Pancreas (tissue), 10 donors: ENCODE results near the gene AIG1. TPM values are rescaled to one million over a fixed set of nuclear protein-coding genes. Genes with fewer than 3 reads are reported as not detected.
A peak's percentile ranks its signal among the peaks of the same experiment; 100 is the strongest.

Experiments
- ATAC-seq, 4 donors: fragments of 200-7000 bp; cut with Tn5 transposase; one replicate each; pipeline versions ENCODE4 v1.8.0 to v1.9.1; 2020; ENCODE audit warnings: mild to moderate bottlenecking in 4 of 4, moderate library complexity in 4 of 4
- DNase-seq, 6 donors: peaks; one replicate each; pipeline ENCODE4 v3.0.0-alpha.2; 2020
- FAIRE-seq: peaks from 2 replicates; lab custom pipeline; 2012; peaks lifted over from hg19 to GRCh38; lab: Jason Lieb, UNC
- H3K27ac ChIP-seq, 4 donors: fragments of 200-600 bp; sonication (generic); 1 replicate in 3 of 4; 2 replicates in 1 of 4; pipeline versions ENCODE4 v1.5.0 to v1.8.0; 2020
- H3K27me3 ChIP-seq, 4 donors: fragments of 200-600 bp; one replicate each; pipeline ENCODE4 v1.8.0; 2021
- H3K36me3 ChIP-seq, 3 donors: fragments of 200-600 bp; sonication (generic) in 1 of 3; one replicate each; pipeline versions ENCODE4 v1.5.0 to v1.8.0; 2020 to 2021
- H3K4me1 ChIP-seq, 3 donors: fragments of 200-600 bp; one replicate each; pipeline ENCODE4 v1.8.0; 2021
- H3K4me3 ChIP-seq, 4 donors: fragments of 200-600 bp; sonication (generic) in 2 of 4; one replicate each; pipeline versions ENCODE4 v1.5.0 to v1.8.0; 2020 to 2021
- H3K9me3 ChIP-seq, 4 donors: fragments of 200-600 bp; one replicate each; pipeline ENCODE4 v1.8.0; 2021
- CTCF ChIP-seq, 4 donors: fragments of 200-600 bp; sonication (generic) in 3 of 4; IDR thresholded peaks; one replicate each; pipeline versions ENCODE4 v1.5.0 to v1.8.0; 2021; ENCODE audit warnings: antibody characterized with exemption in 4 of 4
- WGBS, 2 donors: extraction: QIAGEN DNeasy Blood & Tissue Kit; methylation state at CpG; one replicate each; pipeline ENCODE4 v1.1.7; 2013; 5-methylcytosine and 5-hydroxymethylcytosine counted together
- intact Hi-C, 3 donors: fragments of 100-400 bp; cut with DNase I; formaldehyde crosslinking; loops; one replicate each; pipeline versions ENCODE4 v1.11.1 to v1.14.2; 2022
- polyA plus RNA-seq, 2 donors: library from polyadenylated mRNA; stranded (reverse); fragments of 200-250 nt; gene quantifications; one replicate each; pipeline ENCODE4 v1.2.3, GENCODE V29; 2013
- total RNA-seq, 6 donors: library from RNA; stranded (reverse); fragmentation: NEBNext Ultra II Directional in 4 of 6; extraction: Animal tissue kit (Norgen Biotek cat#: 25700) in 4 of 6; gene quantifications; one replicate each; pipeline versions ENCODE4 v1.2.1 to v1.2.4, GENCODE V29; 2021 to 2023
- donor health status: healthy with polysubstance abuse.
- donor health status: DM: no; HTN: no; CAD: no; lungs with moderate emphysema.
- donor health status: DM: no; HTN: no; CAD: no.
- donor health status: control.
- donor health status: control.
- donor health status: Bipolar disorder and iron deficiency.
- donor health status: DM: yes; HTN: yes; CAD: no.
- donor health status: DM: no; HTN: no; CAD: no.
- donor health status: DM: no; HTN: no; CAD: no.
- donor health status: DM: yes; HTN: yes; CAD: no.

AIG1 gene
- total and polyA plus RNA-seq, 8 donors = 8.7 to 28.9 (median 14.9) TPM

DNA sequence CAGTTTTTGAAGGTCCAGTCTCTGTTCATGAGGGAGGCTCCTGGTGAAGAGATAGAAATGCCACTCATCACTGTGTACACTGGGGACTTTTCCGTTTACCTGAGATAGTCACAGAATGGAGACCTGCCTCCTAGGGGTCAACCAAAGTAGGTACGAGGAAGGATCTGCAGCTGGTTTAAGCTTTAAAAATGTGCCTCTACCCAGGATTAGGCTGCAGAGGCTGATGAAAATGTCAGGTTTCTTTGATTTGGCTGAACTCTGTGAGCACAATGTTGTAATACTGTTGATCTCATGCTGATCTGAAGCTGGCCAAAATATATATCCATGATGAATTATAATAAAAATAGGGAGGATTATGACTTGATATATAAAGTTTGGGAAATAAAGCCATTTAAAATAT, 207.1 kb downstream of the AIG1 start:
- no peak for ATAC-seq

DNA sequence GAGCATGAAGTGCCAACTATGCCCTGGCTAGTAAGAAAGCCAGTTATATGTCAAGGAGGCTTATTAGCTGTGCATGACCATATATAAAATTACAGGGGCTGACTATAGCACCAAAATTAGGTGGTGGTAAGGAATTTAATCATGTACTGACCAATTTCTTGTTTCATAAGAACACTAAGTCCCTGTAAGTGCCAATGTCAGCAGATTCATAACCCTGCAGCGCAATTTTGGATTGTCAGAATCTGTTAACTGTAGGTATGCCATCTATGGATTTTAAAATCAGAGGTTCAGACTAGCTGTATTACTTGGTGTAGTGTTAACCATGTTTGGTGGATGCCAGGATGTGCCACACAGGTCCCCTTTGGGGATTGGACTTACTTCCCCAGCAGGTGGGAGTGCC, 207.8 kb downstream of the AIG1 start:
- WGBS, 2 donors = 93 to 100% methylated on average over 1 of the region's 1 CpG
- Histone ChIP-seq H3K36me3 (no peaks in the 10 kb centered on the region), H3K9me3 (no peaks in the 10 kb centered on the region), H3K4me1 (peaks cover 0 to 3% (median 0%) of the 10 kb centered on the region in 3 donors), H3K27ac (no peak overlapping the region), H3K4me3 (no peak overlapping the region), H3K27me3 (no peaks in the 10 kb centered on the region)
- intact Hi-C loops = no loop called here
- ATAC-seq (no peak), FAIRE-seq (no peak), DNase-seq (no peak)
- TF ChIP-seq CTCF (IDR thresholded peaks at IDR 0.05) = no peak

More for the DNA sequence above, 207.1 kb downstream of the AIG1 start:
- Histone ChIP-seq H3K4me1 (peaks cover 0 to 3% (median 0%) of the 10 kb centered on the region in 3 donors), H3K27ac (no peak overlapping the region), H3K4me3 (no peak overlapping the region), H3K36me3 (no peaks in the 10 kb centered on the region), H3K9me3 (no peaks in the 10 kb centered on the region), H3K27me3 (no peaks in the 10 kb centered on the region)
- intact Hi-C loops = no loop called here
- FAIRE-seq (no peak), DNase-seq (no peak)
- no peak for TF ChIP-seq CTCF (IDR thresholded peaks at IDR 0.05)
- 86 to 87% methylated on average over 2 of the region's 2 CpGs for WGBS, 2 donors

- Histone ChIP-seq H3K4me3 (no peak overlapping the region), H3K27ac (no peak overlapping the region), H3K36me3 (no peaks in the 10 kb centered on the region), H3K27me3 (no peaks in the 10 kb centered on the region), H3K9me3 (no peaks in the 10 kb centered on the region), H3K4me1 (peaks cover 0 to 3% (median 0%) of the 10 kb centered on the region in 3 donors)
- intact Hi-C loops = no loop called here
- ATAC-seq (peak in 1 of 4 donors; percentile 12), FAIRE-seq (no peak), DNase-seq (no peak)
- TF ChIP-seq CTCF (IDR thresholded peaks at IDR 0.05) = no peak
- WGBS, 2 donors = 98 to 100% methylated on average over 1 of the region's 1 CpG
These were observed 209.3 kb downstream of the AIG1 start for GRCh38 chr6:143270026-143270425.

DNA sequence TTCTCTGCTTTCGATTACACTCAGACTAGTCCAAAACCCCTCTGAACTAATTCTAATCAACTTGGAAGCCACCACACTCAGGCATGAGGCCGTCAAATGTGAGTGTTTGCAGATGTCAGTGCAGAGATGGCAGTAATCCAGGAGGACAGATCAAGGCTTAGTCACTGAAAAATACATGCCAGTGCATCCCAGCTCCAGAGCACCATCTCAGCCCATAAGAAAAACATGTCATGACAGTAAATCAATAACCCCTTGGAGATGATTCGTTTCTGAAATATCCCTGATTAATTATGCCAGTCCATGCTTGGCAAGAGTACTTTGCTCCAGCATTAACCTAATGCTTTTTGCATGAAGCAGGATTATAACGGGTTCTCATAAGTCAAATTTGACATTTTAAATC, 210.3 kb downstream of the AIG1 start:
- FAIRE-seq (no peak), DNase-seq (no peak), ATAC-seq (no peak)
- no peaks in the 10 kb centered on the region for H3K27me3 ChIP-seq
- H3K4me1 ChIP-seq = peaks cover 0 to 3% (median 0%) of the 10 kb centered on the region in 3 donors
- no peak overlapping the region for H3K4me3 ChIP-seq
- no peaks in the 10 kb centered on the region for H3K36me3 ChIP-seq
- 35 to 38% methylated on average over 4 of the region's 4 CpGs for WGBS, 2 donors
- TF ChIP-seq CTCF (IDR thresholded peaks at IDR 0.05) = no peak
- intact Hi-C loops = no loop called here
- no peaks in the 10 kb centered on the region for H3K9me3 ChIP-seq
- no peak overlapping the region for H3K27ac ChIP-seq

- Histone ChIP-seq H3K27ac (no peak overlapping the region), H3K4me1 (no peaks in the 10 kb centered on the region), H3K36me3 (no peaks in the 10 kb centered on the region), H3K4me3 (no peak overlapping the region), H3K9me3 (no peaks in the 10 kb centered on the region), H3K27me3 (no peaks in the 10 kb centered on the region)
- 81 to 83% methylated on average over 4 of the region's 4 CpGs for WGBS, 2 donors
- FAIRE-seq (no peak), DNase-seq (no peak), ATAC-seq (no peak)
- TF ChIP-seq CTCF (IDR thresholded peaks at IDR 0.05) = no peak
- intact Hi-C loops = no loop called here
These were observed 215.7 kb downstream of the AIG1 start for GRCh38 chr6:143276436-143276835.
